CD14-positive monocyte (primary cell): Measurements from ENCODE around the gene GLB1L3. TPM values are rescaled to one million over a fixed set of nuclear protein-coding genes. Genes with fewer than 3 reads are reported as not detected.

Source experiments
- DNase-seq, 3 donors: peaks; one replicate each; pipeline ENCODE4 v3.0.0-alpha.2; 2011 to 2022
- H2AFZ ChIP-seq: 2 replicates; pipeline ENCODE4 v1.6.0; 2012; ENCODE audit warnings: mild to moderate bottlenecking, low read depth, low read length, inconsistent platforms; ENCODE audit not compliant: insufficient read depth, poor library complexity, severe bottlenecking
- H3K27ac ChIP-seq, 2 donors: 1 replicate in 1 of 2; 2 replicates in 1 of 2; pipeline ENCODE4 v1.5.1; 2012 to 2013; ENCODE audit warnings: low read length in 2 of 2, control low read depth in 1 of 2, inconsistent platforms in 1 of 2, low read depth in 1 of 2, mild to moderate bottlenecking in 1 of 2
- H3K27me3 ChIP-seq, 2 donors: one replicate each; pipeline versions ENCODE4 v1.6.0 to v1.6.1; 2011 to 2013; ENCODE audit warnings: low read length in 2 of 2; ENCODE audit not compliant: control insufficient read depth in 2 of 2, insufficient read depth in 2 of 2
- H3K36me3 ChIP-seq, 2 donors: replicated peaks in 1 of 2; 1 replicate in 1 of 2; 2 replicates in 1 of 2; pipeline versions ENCODE4 v1.5.1 to v1.6.1; 2012 to 2013; ENCODE audit warnings: low read length in 2 of 2, control low read depth in 1 of 2, inconsistent platforms in 1 of 2, mild to moderate bottlenecking in 1 of 2; ENCODE audit not compliant: insufficient read depth in 2 of 2, control insufficient read depth in 1 of 2
- H3K4me1 ChIP-seq, 2 donors: 1 replicate in 1 of 2; 2 replicates in 1 of 2; pipeline versions ENCODE4 v1.5.1 to v1.6.1; 2012 to 2013; ENCODE audit warnings: low read length in 2 of 2, control low read depth in 1 of 2, inconsistent platforms in 1 of 2, mild to moderate bottlenecking in 1 of 2, moderate library complexity in 1 of 2; ENCODE audit not compliant: insufficient read depth in 2 of 2, control insufficient read depth in 1 of 2
- H3K4me2 ChIP-seq: replicated peaks from 2 replicates; pipeline ENCODE3; 2012; ENCODE audit warnings: low read length, moderate library complexity, mild to moderate bottlenecking; ENCODE audit not compliant: poor library complexity, severe bottlenecking; ENCODE audit errors: extremely low read depth
- H3K4me3 ChIP-seq, 3 experiments: fragments of 200-600 bp in 1 of 3; sonication (generic) in 1 of 3; replicated peaks in 1 of 3; 1 replicate in 2 of 3; 2 replicates in 1 of 3; pipeline ENCODE4 v1.5.1; 2011 to 2013; ENCODE audit warnings: low read length in 3 of 3, mild to moderate bottlenecking in 3 of 3, control low read depth in 2 of 3, low read depth in 2 of 3, inconsistent platforms in 1 of 3, moderate library complexity in 1 of 3
- H3K79me2 ChIP-seq: 2 replicates; pipeline ENCODE4 v1.6.0; 2012; ENCODE audit warnings: mild to moderate bottlenecking, control low read depth, inconsistent platforms, low read length, moderate library complexity; ENCODE audit not compliant: insufficient read depth
- H3K9ac ChIP-seq: 2 replicates; pipeline ENCODE4 v1.6.0; 2017; ENCODE audit warnings: low read length, mild to moderate bottlenecking; ENCODE audit not compliant: insufficient read depth, poor library complexity, severe bottlenecking
- H3K9me3 ChIP-seq, 2 donors: replicated peaks in 1 of 2; 1 replicate in 1 of 2; 2 replicates in 1 of 2; pipeline versions ENCODE4 v1.5.1 to v1.6.1; 2012 to 2013; ENCODE audit warnings: low read length in 2 of 2, control low read depth in 1 of 2; ENCODE audit not compliant: control insufficient read depth in 1 of 2, insufficient read depth in 1 of 2
- H4K20me1 ChIP-seq: 2 replicates; pipeline ENCODE4 v1.6.0; 2012; ENCODE audit warnings: mild to moderate bottlenecking, low read length, control low read depth, moderate library complexity; ENCODE audit not compliant: insufficient read depth
- H3K27ac Mint-ChIP-seq, 7 donors: one replicate each; pipeline ENCODE4 v1.8.0; 2020; ENCODE audit warnings: mild to moderate bottlenecking in 7 of 7, mixed read lengths in 7 of 7, moderate library complexity in 6 of 7, inconsistent platforms in 2 of 7
- H3K27me3 Mint-ChIP-seq, 3 donors: one replicate each; pipeline ENCODE4 v1.8.0; 2021 to 2022; ENCODE audit warnings: low read depth in 3 of 3, mild to moderate bottlenecking in 3 of 3, mixed read lengths in 3 of 3, moderate library complexity in 3 of 3, inconsistent platforms in 1 of 3
- H3K36me3 Mint-ChIP-seq, 2 donors: one replicate each; pipeline ENCODE4 v1.8.0; 2020; ENCODE audit warnings: mixed read lengths in 2 of 2, inconsistent platforms in 1 of 2, mild to moderate bottlenecking in 1 of 2
- H3K4me1 Mint-ChIP-seq: one replicate; pipeline ENCODE4 v1.8.0; 2020; ENCODE audit warnings: mild to moderate bottlenecking, mixed read lengths
- H3K4me3 Mint-ChIP-seq, 2 donors: one replicate each; pipeline ENCODE4 v1.8.0; 2020; ENCODE audit warnings: mild to moderate bottlenecking in 2 of 2, mixed read lengths in 2 of 2, moderate library complexity in 1 of 2
- H3K9me3 Mint-ChIP-seq, 7 donors: one replicate each; pipeline ENCODE4 v1.8.0; 2020 to 2022; ENCODE audit warnings: mixed read lengths in 7 of 7, mild to moderate bottlenecking in 6 of 7, moderate library complexity in 6 of 7, inconsistent platforms in 2 of 7
- CTCF ChIP-seq: fragments of 200-600 bp; IDR thresholded peaks from one replicate; pipeline ENCODE4 v1.8.0; 2022; ENCODE audit warnings: antibody characterized with exemption, mild to moderate bottlenecking
- WGBS: methylation state at CpG from one replicate; pipeline ENCODE4 v1.1.5; 2013; ENCODE audit warnings: missing lambda C conversion rate; ENCODE audit not compliant: insufficient coverage; 5-methylcytosine and 5-hydroxymethylcytosine counted together
- intact Hi-C, 2 donors: fragments of 100-400 bp; cut with micrococcal nuclease; formaldehyde crosslinking; loops; one replicate each; pipeline versions ENCODE4 v1.15.0 to v1.15.1; 2023
- polyA plus RNA-seq, 3 donors: library from polyadenylated mRNA; depleted of rRNA in 1 of 3; unstranded in 2 of 3; stranded (reverse) in 1 of 3; fragments of 300-500 nt in 2 of 3; fragments of >200 nt in 1 of 3; fragmentation: Illumina TruSeq in 2 of 3; gene quantifications; 1 replicate in 2 of 3; 2 replicates in 1 of 3; pipeline ENCODE4 v1.2.3, GENCODE V29; 2012 to 2021

The GLB1L3 gene
- polyA plus RNA-seq, 3 donors, result not detected

- Histone ChIP-seq H3K4me3 (no peak overlapping the region), H3K36me3 (no peaks in the 10 kb centered on the region), H3K27me3 (peaks cover 28 to 50% of the 10 kb centered on the region in 2 donors), H3K27ac (no peak overlapping the region), H3K79me2 (no peaks in the 10 kb centered on the region), H3K9ac (no peak overlapping the region), H2AFZ (no peak overlapping the region), H3K4me1 (peaks cover 6 to 10% of the 10 kb centered on the region in 2 donors), H4K20me1 (no peaks in the 10 kb centered on the region), H3K4me2 (no peak overlapping the region), H3K9me3 (peaks cover 0 to 10% of the 10 kb centered on the region in 2 donors)
- Mint-ChIP-seq H3K4me3 (no peak overlapping the region), H3K36me3 (peaks cover 0 to 3% of the 10 kb centered on the region in 2 donors), H3K27me3 (peaks cover 41 to 47% (median 43%) of the 10 kb centered on the region in 3 donors), H3K27ac (no peak overlapping the region), H3K9me3 (peaks cover 0 to 8% (median 3%) of the 10 kb centered on the region in 7 donors), H3K4me1 (peaks cover 12% of the 10 kb centered on the region)
- intact Hi-C loops, result no loop called here
- 95% methylated on average over 6 of the region's 10 CpGs for WGBS
- no peak for DNase-seq
- TF ChIP-seq CTCF, result no peak
Observed at GRCh38 chr11:134334796-134335571, 58.8 kb downstream of the GLB1L3 start.

- Mint-ChIP-seq H3K27me3 (peaks cover 23 to 32% (median 25%) of the 10 kb centered on the region in 3 donors), H3K36me3 (no peaks in the 10 kb centered on the region), H3K4me1 (peaks cover 5% of the 10 kb centered on the region), H3K9me3 (peaks cover 0 to 4% (median 0%) of the 10 kb centered on the region in 7 donors), H3K27ac (no peak overlapping the region), H3K4me3 (no peak overlapping the region)
- DNase-seq, result no peak
- no peaks in the 10 kb centered on the region for H3K36me3 ChIP-seq
- H3K27ac ChIP-seq, result no peak overlapping the region
- no peak overlapping the region for H3K9ac ChIP-seq
- TF ChIP-seq CTCF, result no peak
- no peak overlapping the region for H3K4me3 ChIP-seq
- no peak overlapping the region for H3K4me2 ChIP-seq
- peaks cover 12 to 32% of the 10 kb centered on the region in 2 donors for H3K27me3 ChIP-seq
- H3K4me1 ChIP-seq, result peaks cover 4 to 7% of the 10 kb centered on the region in 2 donors
- intact Hi-C loops, result no loop called here
- WGBS, result 93% methylated on average over 4 of the region's 4 CpGs
- H4K20me1 ChIP-seq, result no peaks in the 10 kb centered on the region
- no peaks in the 10 kb centered on the region for H3K79me2 ChIP-seq
- H2AFZ ChIP-seq, result no peak overlapping the region
- peaks cover 0 to 4% of the 10 kb centered on the region in 2 donors for H3K9me3 ChIP-seq
Observed at GRCh38 chr11:134337051-134337450, 60.9 kb downstream of the GLB1L3 start.
